ENCODE measurements around the gene INSRR. TPM values are rescaled to one million over a fixed set of nuclear protein-coding genes. Genes with fewer than 3 reads are reported as not detected.

The INSRR gene
- total RNA-seq, 3 donors from 2014 or later, result 0.15 to 0.33 TPM; not detected in 1

DNA sequence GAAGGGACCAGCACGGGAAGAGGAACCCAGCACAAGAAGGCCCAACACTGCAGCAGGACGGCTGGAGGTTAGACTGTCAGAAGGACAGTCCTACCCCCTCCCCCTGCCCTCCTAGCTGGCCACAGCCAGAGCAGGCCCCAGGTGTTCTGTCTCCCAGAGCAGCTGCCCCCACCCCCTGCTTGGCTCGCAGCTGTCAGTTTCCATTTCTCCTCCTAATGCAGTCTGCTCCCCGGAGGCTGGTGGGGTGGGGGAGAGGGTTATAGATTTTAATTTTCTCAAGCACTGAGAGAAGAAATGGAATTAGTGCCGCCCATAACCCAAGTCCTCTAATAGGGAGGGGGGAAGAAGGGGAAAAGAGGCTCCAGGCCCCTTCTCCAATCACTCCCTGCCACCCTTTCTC lies 21.6 kb upstream of the INSRR start:
- Histone ChIP-seq H3K4me1 (no peaks in the 10 kb centered on the region), H3K36me3 (no peaks in the 10 kb centered on the region), H3K9me3 (no peaks in the 10 kb centered on the region), H3K27ac (no peak overlapping the region), H3K27me3 (peaks cover 0 to 6% of the 10 kb centered on the region in 2 donors), H3K4me3 (no peak overlapping the region)
- TF ChIP-seq POLR2AphosphoS5 (IDR thresholded peaks at IDR 0.05) (no peak), POLR2A (IDR thresholded peaks at IDR 0.05) (no peak)
- TF ChIP-seq, protein P1, sequence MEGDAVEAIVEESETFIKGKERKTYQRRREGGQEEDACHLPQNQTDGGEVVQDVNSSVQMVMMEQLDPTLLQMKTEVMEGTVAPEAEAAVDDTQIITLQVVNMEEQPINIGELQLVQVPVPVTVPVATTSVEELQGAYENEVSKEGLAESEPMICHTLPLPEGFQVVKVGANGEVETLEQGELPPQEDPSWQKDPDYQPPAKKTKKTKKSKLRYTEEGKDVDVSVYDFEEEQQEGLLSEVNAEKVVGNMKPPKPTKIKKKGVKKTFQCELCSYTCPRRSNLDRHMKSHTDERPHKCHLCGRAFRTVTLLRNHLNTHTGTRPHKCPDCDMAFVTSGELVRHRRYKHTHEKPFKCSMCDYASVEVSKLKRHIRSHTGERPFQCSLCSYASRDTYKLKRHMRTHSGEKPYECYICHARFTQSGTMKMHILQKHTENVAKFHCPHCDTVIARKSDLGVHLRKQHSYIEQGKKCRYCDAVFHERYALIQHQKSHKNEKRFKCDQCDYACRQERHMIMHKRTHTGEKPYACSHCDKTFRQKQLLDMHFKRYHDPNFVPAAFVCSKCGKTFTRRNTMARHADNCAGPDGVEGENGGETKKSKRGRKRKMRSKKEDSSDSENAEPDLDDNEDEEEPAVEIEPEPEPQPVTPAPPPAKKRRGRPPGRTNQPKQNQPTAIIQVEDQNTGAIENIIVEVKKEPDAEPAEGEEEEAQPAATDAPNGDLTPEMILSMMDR (IDR thresholded peaks at IDR 0.05), result no peak
- intact Hi-C loops (cut with DNase I; ENCODE audit: low total_unique reads), result no loop called here
- no peak for DNase-seq (ENCODE audit: low spot score in 2 of 2)

DNA sequence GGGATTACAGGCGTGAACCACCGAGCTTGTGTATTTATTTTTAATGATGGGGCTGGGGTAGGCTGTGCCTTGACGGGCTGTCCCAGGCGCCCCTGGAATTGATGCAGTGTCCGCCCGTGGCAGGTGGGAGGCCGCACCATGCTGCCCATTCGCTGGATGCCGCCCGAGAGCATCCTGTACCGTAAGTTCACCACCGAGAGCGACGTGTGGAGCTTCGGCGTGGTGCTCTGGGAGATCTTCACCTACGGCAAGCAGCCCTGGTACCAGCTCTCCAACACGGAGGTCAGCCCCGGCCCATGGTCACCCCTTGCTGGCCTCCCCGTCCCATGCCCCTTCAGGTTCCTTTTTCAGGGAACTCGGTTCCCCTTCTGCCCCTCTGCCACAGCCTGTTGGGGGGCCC lies 21.0 kb upstream of the INSRR start:
- Histone ChIP-seq H3K9me3 (no peaks in the 10 kb centered on the region), H3K4me1 (no peaks in the 10 kb centered on the region), H3K36me3 (no peaks in the 10 kb centered on the region), H3K4me3 (no peak overlapping the region), H3K27me3 (peaks cover 0 to 6% of the 10 kb centered on the region in 2 donors), H3K27ac (no peak overlapping the region)
- no peak for DNase-seq (ENCODE audit: low spot score in 2 of 2)
- TF ChIP-seq POLR2A (IDR thresholded peaks at IDR 0.05), result no peak
- TF ChIP-seq, protein P1 (IDR thresholded peaks at IDR 0.05), result no peak
- no peak for TF ChIP-seq POLR2AphosphoS5 (IDR thresholded peaks at IDR 0.05)
- intact Hi-C loops (cut with DNase I; ENCODE audit: low total_unique reads), result no loop called here

DNA sequence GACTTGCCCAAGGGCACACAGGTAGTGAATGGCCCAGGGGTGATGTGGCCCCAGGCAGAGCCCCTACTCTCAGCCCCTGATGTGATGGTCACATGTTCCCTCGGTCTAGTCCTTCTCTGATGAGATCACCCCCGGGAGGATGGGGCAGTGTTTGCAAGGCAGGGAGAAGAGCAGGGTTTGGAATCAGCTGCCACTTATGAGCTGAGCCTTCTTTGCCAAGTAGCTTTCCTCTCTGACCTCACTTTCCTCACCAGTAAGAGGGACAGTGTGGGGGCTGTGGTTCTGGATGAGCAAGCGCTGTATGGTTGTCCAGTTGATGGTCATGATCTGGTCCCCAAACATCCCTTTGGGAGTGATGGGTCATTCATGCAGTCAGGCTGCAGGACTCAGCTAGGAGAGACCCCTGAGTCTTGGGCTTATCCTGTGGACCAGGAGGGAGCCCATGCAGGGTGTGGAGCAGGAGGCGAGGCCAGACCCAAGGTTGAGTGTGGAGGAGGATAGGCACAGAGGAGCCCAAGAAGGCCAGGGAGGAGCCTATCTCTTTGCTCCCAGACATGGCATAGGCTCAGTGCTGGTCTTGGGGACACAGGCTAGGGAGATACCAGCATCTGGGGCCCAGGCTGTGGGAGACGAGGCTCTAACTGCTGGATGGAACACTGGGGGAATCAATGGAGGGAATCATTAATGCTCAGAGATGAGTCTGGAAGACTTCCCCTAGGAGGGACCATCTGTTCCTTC lies 18.7 kb upstream of the INSRR start:
- Histone ChIP-seq H3K9me3 (no peaks in the 10 kb centered on the region), H3K27me3 (no peaks in the 10 kb centered on the region), H3K36me3 (no peaks in the 10 kb centered on the region), H3K4me3 (no peak overlapping the region), H3K27ac (no peak overlapping the region), H3K4me1 (no peaks in the 10 kb centered on the region)
- intact Hi-C loops (cut with DNase I; ENCODE audit: low total_unique reads), result no loop called here
- no peak for DNase-seq (ENCODE audit: low spot score in 2 of 2)
- TF ChIP-seq POLR2AphosphoS5 (IDR thresholded peaks at IDR 0.05) (no peak), POLR2A (IDR thresholded peaks at IDR 0.05) (no peak)
- TF ChIP-seq, protein P1 (IDR thresholded peaks at IDR 0.05), result no peak

DNA sequence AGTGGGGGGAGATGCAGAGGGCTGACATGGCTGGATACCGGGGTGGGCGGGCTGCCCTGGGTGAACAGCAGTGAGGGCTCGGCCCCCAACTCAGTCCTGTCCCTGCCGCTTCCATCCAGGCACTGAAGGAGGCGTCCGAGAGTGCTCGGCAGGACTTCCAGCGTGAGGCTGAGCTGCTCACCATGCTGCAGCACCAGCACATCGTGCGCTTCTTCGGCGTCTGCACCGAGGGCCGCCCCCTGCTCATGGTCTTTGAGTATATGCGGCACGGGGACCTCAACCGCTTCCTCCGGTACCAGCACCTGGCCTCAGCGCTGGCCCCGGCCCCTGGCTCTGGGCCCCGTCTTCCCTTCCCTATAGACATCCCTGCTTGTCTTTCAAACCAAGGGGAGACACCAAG lies 17.4 kb upstream of the INSRR start:
- Histone ChIP-seq H3K4me3 (no peak overlapping the region), H3K27me3 (no peaks in the 10 kb centered on the region), H3K9me3 (no peaks in the 10 kb centered on the region), H3K36me3 (no peaks in the 10 kb centered on the region), H3K27ac (no peak overlapping the region), H3K4me1 (no peaks in the 10 kb centered on the region)
- TF ChIP-seq POLR2AphosphoS5 (IDR thresholded peaks at IDR 0.05), result no peak
- TF ChIP-seq POLR2A (IDR thresholded peaks at IDR 0.05), result no peak
- TF ChIP-seq, protein P1 (IDR thresholded peaks at IDR 0.05), result no peak
- intact Hi-C loops (cut with DNase I; ENCODE audit: low total_unique reads), result no loop called here
- no peak for DNase-seq (ENCODE audit: low spot score in 2 of 2)

DNA sequence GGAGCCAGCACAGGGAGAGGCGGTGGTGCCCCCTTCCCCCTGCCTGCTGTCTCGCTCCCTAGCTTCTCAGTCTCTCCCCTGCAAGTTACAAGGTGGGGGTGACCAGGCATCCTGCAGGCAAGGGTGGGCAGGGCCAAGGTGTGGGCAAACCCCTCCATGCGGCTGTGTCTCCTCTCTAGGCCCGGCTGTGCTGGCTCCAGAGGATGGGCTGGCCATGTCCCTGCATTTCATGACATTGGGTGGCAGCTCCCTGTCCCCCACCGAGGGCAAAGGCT lies 16.4 kb upstream of the INSRR start:
- no peaks in the 10 kb centered on the region for H3K27me3 ChIP-seq
- intact Hi-C loops (cut with DNase I; ENCODE audit: low total_unique reads), result no loop called here
- no peaks in the 10 kb centered on the region for H3K4me1 ChIP-seq

More for the DNA sequence above, 16.4 kb upstream of the INSRR start:
- H3K27ac ChIP-seq, result no peak overlapping the region
- TF ChIP-seq, protein P1 (IDR thresholded peaks at IDR 0.05), result no peak
- TF ChIP-seq POLR2A (IDR thresholded peaks at IDR 0.05) (no peak), POLR2AphosphoS5 (IDR thresholded peaks at IDR 0.05) (no peak)
- H3K9me3 ChIP-seq, result no peaks in the 10 kb centered on the region
- no peak overlapping the region for H3K4me3 ChIP-seq
- H3K36me3 ChIP-seq, result no peaks in the 10 kb centered on the region
- no peak for DNase-seq (ENCODE audit: low spot score in 2 of 2)
